SK-N-SH treated with all-trans-retinoic acid at 6 μM for 48 hours (cell line): ENCODE results near the gene SYT8.

ENCODE experiments used
- BACH2 ChIP-seq: fragments of 250-450 bp; sonication (Bioruptor Pico); IDR thresholded peaks from 2 replicates; pipeline ENCODE4 v1.9.0; 2021; ENCODE audit warnings: mild to moderate bottlenecking, borderline replicate concordance
- CREB5 ChIP-seq: fragments of 250-450 bp; sonication (Bioruptor Pico); IDR thresholded peaks from 2 replicates; pipeline ENCODE4 v1.5.1; 2020; ENCODE audit warnings: low read depth, mild to moderate bottlenecking, moderate library complexity
- CSDC2 ChIP-seq: fragments of 250-450 bp; sonication (Bioruptor Pico); IDR thresholded peaks from 2 replicates; pipeline ENCODE4 v1.5.0; 2020; ENCODE audit warnings: mild to moderate bottlenecking, moderate library complexity
- CSRNP3 ChIP-seq: fragments of 250-450 bp; sonication (Bioruptor Pico); IDR thresholded peaks from 2 replicates; pipeline ENCODE4 v1.5.1; 2021; ENCODE audit warnings: mild to moderate bottlenecking, moderate library complexity
- ESRRG ChIP-seq: fragments of 250-450 bp; sonication (Bioruptor Pico); IDR thresholded peaks from 2 replicates; pipeline ENCODE4 v1.6.1; 2021; ENCODE audit warnings: mild to moderate bottlenecking
- GLIS3 ChIP-seq: fragments of 250-450 bp; sonication (Bioruptor Pico); IDR thresholded peaks from 2 replicates; pipeline ENCODE4 v1.5.0; 2020; ENCODE audit warnings: mild to moderate bottlenecking, moderate library complexity
- ISL1 ChIP-seq: fragments of 250-450 bp; sonication (Bioruptor Pico); IDR thresholded peaks from 2 replicates; pipeline ENCODE4 v2.1.2; 2022; ENCODE audit warnings: mild to moderate bottlenecking, moderate library complexity
- OSR1 ChIP-seq: fragments of 250-450 bp; sonication (Bioruptor Pico); IDR thresholded peaks from 2 replicates; pipeline ENCODE4 v1.8.0; 2022; ENCODE audit warnings: moderate library complexity, mild to moderate bottlenecking, inconsistent platforms
- TOX ChIP-seq: fragments of 250-450 bp; sonication (Bioruptor Pico); IDR thresholded peaks from 2 replicates; pipeline ENCODE4 v1.8.0; 2021; ENCODE audit warnings: mild to moderate bottlenecking, moderate library complexity, borderline replicate concordance
- TSHZ2 ChIP-seq: fragments of 250-450 bp; sonication (Bioruptor Pico); IDR thresholded peaks from 2 replicates; pipeline ENCODE4 v1.5.0; 2020; ENCODE audit warnings: mild to moderate bottlenecking, moderate library complexity
- ZFP3 ChIP-seq: fragments of 250-450 bp; sonication (Bioruptor Pico); IDR thresholded peaks from 2 replicates; pipeline ENCODE4 v1.5.0; 2020; ENCODE audit warnings: mild to moderate bottlenecking, moderate library complexity
- TF ChIP-seq, protein P1 (sequence below): fragments of 250-450 bp; sonication (Bioruptor Pico); IDR thresholded peaks from 2 replicates; pipeline ENCODE4 v1.8.0; 2020; ENCODE audit warnings: mild to moderate bottlenecking, moderate library complexity, borderline replicate concordance

GRCh38 chr11:1812801-1813200 is 22.0 kb upstream of the SYT8 start:
- TF ChIP-seq OSR1 (CRISPR knock-in tag) = no peak
- TF ChIP-seq CSRNP3 (CRISPR knock-in tag) = no peak
- TF ChIP-seq ISL1 (CRISPR knock-in tag) = no peak
- no peak for TF ChIP-seq GLIS3 (CRISPR knock-in tag)
- TF ChIP-seq CREB5 = no peak
- TF ChIP-seq TOX (CRISPR knock-in tag) = no peak
- TF ChIP-seq, protein P1, sequence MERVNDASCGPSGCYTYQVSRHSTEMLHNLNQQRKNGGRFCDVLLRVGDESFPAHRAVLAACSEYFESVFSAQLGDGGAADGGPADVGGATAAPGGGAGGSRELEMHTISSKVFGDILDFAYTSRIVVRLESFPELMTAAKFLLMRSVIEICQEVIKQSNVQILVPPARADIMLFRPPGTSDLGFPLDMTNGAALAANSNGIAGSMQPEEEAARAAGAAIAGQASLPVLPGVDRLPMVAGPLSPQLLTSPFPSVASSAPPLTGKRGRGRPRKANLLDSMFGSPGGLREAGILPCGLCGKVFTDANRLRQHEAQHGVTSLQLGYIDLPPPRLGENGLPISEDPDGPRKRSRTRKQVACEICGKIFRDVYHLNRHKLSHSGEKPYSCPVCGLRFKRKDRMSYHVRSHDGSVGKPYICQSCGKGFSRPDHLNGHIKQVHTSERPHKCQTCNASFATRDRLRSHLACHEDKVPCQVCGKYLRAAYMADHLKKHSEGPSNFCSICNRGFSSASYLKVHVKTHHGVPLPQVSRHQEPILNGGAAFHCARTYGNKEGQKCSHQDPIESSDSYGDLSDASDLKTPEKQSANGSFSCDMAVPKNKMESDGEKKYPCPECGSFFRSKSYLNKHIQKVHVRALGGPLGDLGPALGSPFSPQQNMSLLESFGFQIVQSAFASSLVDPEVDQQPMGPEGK (CRISPR knock-in tag) = no peak
- no peak for TF ChIP-seq CSDC2 (CRISPR knock-in tag)
- no peak for TF ChIP-seq ESRRG (CRISPR knock-in tag)
- no peak for TF ChIP-seq TSHZ2 (CRISPR knock-in tag)
- no peak for TF ChIP-seq ZFP3 (CRISPR knock-in tag)
- no peak for TF ChIP-seq BACH2 (CRISPR knock-in tag)
